Measurements from ENCODE around the gene MCRIP2. TPM values are rescaled to one million over a fixed set of nuclear protein-coding genes. Genes with fewer than 3 reads are reported as not detected.

The MCRIP2 gene
- total and polyA plus RNA-seq, 9 of the 15 experiments (the other 6 are each of a cell fraction or from before 2014, with no cell fraction given) = 0.80 to 120 (median 35.2) TPM

- peak; percentile 81 for TF ChIP-seq ZNF592 (IDR thresholded peaks at IDR 0.05)
- TF ChIP-seq ZNF507 (tag; conservative IDR thresholded peaks at IDR 0.05) = no peak
- no peak for TF ChIP-seq PRMT5 (CRISPR knock-in tag; IDR thresholded peaks at IDR 0.05)
- no peak for TF ChIP-seq E4F1 (CRISPR knock-in tag; IDR thresholded peaks at IDR 0.05; ENCODE audit: borderline replicate concordance)
- no peak for TF ChIP-seq ZNF165 (CRISPR knock-in tag; IDR thresholded peaks at IDR 0.05; ENCODE audit: borderline replicate concordance)
- peak; percentile 69 for TF ChIP-seq CEBPB (tag; IDR thresholded peaks at IDR 0.05)
- peak; percentile 29; the same call in 1 of the 2 replicates for TF ChIP-seq ZNF384 (IDR thresholded peaks at IDR 0.05; ENCODE audit: low read depth, low read length)
- TF ChIP-seq HNRNPK (IDR thresholded peaks at IDR 0.05; ENCODE audit: low read depth, low read length, poor library complexity, severe bottlenecking) = peak; percentile 70
- no peak for TF ChIP-seq TRIM28 (IDR thresholded peaks at IDR 0.05)
- TF ChIP-seq NFIC (IDR thresholded peaks at IDR 0.05) = peak; percentile 37; the same call in 1 of the 2 replicates
- TF ChIP-seq ZSCAN32 (CRISPR knock-in tag; IDR thresholded peaks at IDR 0.05) = no peak
- TF ChIP-seq KLF13 (tag; IDR thresholded peaks at IDR 0.05; ENCODE audit: borderline replicate concordance, low read depth) = 0 out of 2 replicates have a peak, but pooled peaks have one; percentile 53
- 0 out of 2 replicates have a peak, but pooled peaks have one; percentile 31 for TF ChIP-seq HDAC8 (tag; IDR thresholded peaks at IDR 0.05)
- peak; percentile 26; the same call in 1 of the 2 replicates for TF ChIP-seq BCL6 (CRISPR knock-in tag; IDR thresholded peaks at IDR 0.05)
- TF ChIP-seq MEF2A (IDR thresholded peaks at IDR 0.05; ENCODE audit: control insufficient read depth, low read depth, low read length) = 0 out of 2 replicates have a peak, but pooled peaks have one; percentile 15
- TF ChIP-seq ZNF449 (CRISPR knock-in tag; IDR thresholded peaks at IDR 0.05) = no peak
- no peak for TF ChIP-seq SP1 (CRISPR knock-in tag; IDR thresholded peaks at IDR 0.05)
- TF ChIP-seq ZBTB9 (CRISPR knock-in tag; IDR thresholded peaks at IDR 0.05) = peak; percentile 69; the same call in 1 of the 2 replicates
These were observed 26.3 kb downstream of the MCRIP2 start, which contains the start of gene RHOT2 (continued) for GRCh38 chr16:667780-668518.
